ENCODE measurements around the gene ERBB4. TPM values are rescaled to one million over a fixed set of nuclear protein-coding genes. Genes with fewer than 3 reads are reported as not detected.

ERBB4 gene
- total and polyA plus RNA-seq, 9 donors: 0.08 to 22.3 (median 1.2) TPM

GRCh38 chr2:212540341-212540740, 1.7 kb upstream of the ERBB4 start:
- no peaks in the 10 kb centered on the region for H3K36me3 ChIP-seq
- intact Hi-C loops (cut with DNase I): no loop called here
- DNase-seq: no peak
- TF ChIP-seq EP300 (IDR thresholded peaks at IDR 0.05): no peak
- TF ChIP-seq CTCF (IDR thresholded peaks at IDR 0.05): no peak
- TF ChIP-seq POLR2A (IDR thresholded peaks at IDR 0.05): no peak
- H3K9me3 ChIP-seq: no peaks in the 10 kb centered on the region
- no peak overlapping the region for H3K4me3 ChIP-seq
- 65 to 92% (median 87%) methylated on average over 4 of the region's 4 CpGs for WGBS, 3 donors
- H3K27me3 ChIP-seq: no peaks in the 10 kb centered on the region
- no peak overlapping the region for H3K27ac ChIP-seq
- peaks cover 9% of the 10 kb centered on the region for H3K4me1 ChIP-seq (ENCODE audit: insufficient read depth)

GRCh38 chr2:212539072-212539880, 674 bp upstream of the ERBB4 start:
- no peak for TF ChIP-seq EP300 (IDR thresholded peaks at IDR 0.05)
- H3K4me1 ChIP-seq (ENCODE audit: insufficient read depth): peaks cover 9% of the 10 kb centered on the region
- H3K4me3 ChIP-seq: peak overlapping the region; percentile 47
- WGBS, 3 donors: 18 to 23% (median 18%) methylated on average over 30 of the region's 30 CpGs
- intact Hi-C loops (cut with DNase I): no loop called here
- H3K36me3 ChIP-seq: no peaks in the 10 kb centered on the region
- no peaks in the 10 kb centered on the region for H3K27me3 ChIP-seq
- peak in 4 of 5 donors; percentile 10 to 48 (median 21) for DNase-seq
- H3K27ac ChIP-seq: no peak overlapping the region
- H3K9me3 ChIP-seq: no peaks in the 10 kb centered on the region

GRCh38 chr2:212537726-212538304, 787 bp downstream of the ERBB4 start:
- H3K4me1 ChIP-seq (ENCODE audit: insufficient read depth): peaks cover 9% of the 10 kb centered on the region
- H3K4me3 ChIP-seq: peak overlapping the region; percentile 47
- H3K36me3 ChIP-seq: no peaks in the 10 kb centered on the region
- intact Hi-C loops (cut with DNase I): no loop called here
- no peaks in the 10 kb centered on the region for H3K27me3 ChIP-seq
- DNase-seq: no peak
- H3K9me3 ChIP-seq: no peaks in the 10 kb centered on the region
- TF ChIP-seq EP300 (IDR thresholded peaks at IDR 0.05): no peak
- no peak for TF ChIP-seq POLR2A (IDR thresholded peaks at IDR 0.05)
- no peak for TF ChIP-seq CTCF (IDR thresholded peaks at IDR 0.05)
- 0 to 2% (median 1%) methylated on average over 42 to 44 of the region's 44 CpGs for WGBS, 3 donors
- H3K27ac ChIP-seq: no peak overlapping the region

GRCh38 chr2:212536817-212537725, 1.5 kb downstream of the ERBB4 start:
- peak in 2 of 5 donors; percentile 8 to 14 for DNase-seq
- TF ChIP-seq POLR2A (IDR thresholded peaks at IDR 0.05): no peak
- TF ChIP-seq CTCF (IDR thresholded peaks at IDR 0.05): no peak
- no peak for TF ChIP-seq EP300 (IDR thresholded peaks at IDR 0.05)

More at GRCh38 chr2:212536817-212537725, 1.5 kb downstream of the ERBB4 start:
- WGBS, 3 donors: 1 to 2% (median 1%) methylated on average over 56 of the region's 56 CpGs
- Histone ChIP-seq H3K36me3 (no peaks in the 10 kb centered on the region), H3K27me3 (no peaks in the 10 kb centered on the region), H3K9me3 (no peaks in the 10 kb centered on the region), H3K27ac (no peak overlapping the region), H3K4me1 (ENCODE audit: insufficient read depth) (peaks cover 9% of the 10 kb centered on the region), H3K4me3 (peak overlapping the region; percentile 47)
- intact Hi-C loops (cut with DNase I): no loop called here

Measured in ovary (tissue), 9 donors.